Measurements from ENCODE around the gene NEUROD1. TPM values are rescaled to one million over a fixed set of nuclear protein-coding genes. Genes with fewer than 3 reads are reported as not detected.
"Not testable (repeated sequence)": the region's sequence is repeated elsewhere in the genome, so short reads cannot be mapped to it uniquely, and the experiment has no call there.

The NEUROD1 gene
- total RNA-seq = not detected in 2 replicates

DNA sequence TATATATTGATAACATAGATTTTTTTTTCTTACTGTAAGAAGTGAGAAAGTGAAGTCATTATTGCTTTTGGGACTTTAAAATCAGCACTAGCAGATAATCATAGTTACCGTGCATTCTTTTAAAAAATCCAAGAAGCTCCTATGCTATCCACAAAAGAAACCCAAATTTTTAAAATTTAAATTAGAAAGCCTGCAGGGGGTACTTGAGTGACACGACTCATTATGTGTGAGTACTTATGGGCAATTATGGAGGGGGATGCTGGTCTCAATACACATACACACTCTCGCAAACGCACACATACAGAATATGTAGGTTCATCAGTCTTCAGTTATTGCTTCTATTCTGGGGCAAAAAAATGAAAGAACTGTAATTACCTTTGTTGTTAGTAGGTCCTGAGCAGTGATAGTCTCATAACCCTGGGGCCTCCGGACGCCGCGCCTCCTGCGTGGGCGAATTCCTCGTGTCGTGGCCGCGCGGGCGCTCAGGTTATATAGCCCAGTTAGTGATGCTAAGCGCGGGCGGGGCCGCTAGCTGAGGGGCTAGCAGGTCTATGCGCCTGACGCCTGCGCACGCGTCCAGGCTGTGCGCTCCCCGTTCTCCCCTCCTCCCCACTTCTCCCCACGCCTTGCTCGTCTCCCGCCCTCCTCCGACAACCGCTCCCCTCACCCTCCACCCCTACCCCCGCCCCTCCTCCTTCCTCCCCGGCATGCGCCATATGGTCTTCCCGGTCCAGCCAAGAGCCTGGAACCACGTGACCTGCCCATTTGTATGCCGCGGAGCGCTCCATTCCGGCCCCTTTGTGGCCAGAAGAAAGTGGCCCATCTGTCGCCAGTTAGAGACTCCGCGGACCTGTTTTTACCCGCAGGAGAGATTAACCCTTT lies at the start of gene NEUROD1:
NEUROD1 (minus strand) TSS at position 463 of the 882 bp plus-strand sequence. CDS start 1,657 bp downstream, outside the sequence.
- TF ChIP-seq, protein P1, sequence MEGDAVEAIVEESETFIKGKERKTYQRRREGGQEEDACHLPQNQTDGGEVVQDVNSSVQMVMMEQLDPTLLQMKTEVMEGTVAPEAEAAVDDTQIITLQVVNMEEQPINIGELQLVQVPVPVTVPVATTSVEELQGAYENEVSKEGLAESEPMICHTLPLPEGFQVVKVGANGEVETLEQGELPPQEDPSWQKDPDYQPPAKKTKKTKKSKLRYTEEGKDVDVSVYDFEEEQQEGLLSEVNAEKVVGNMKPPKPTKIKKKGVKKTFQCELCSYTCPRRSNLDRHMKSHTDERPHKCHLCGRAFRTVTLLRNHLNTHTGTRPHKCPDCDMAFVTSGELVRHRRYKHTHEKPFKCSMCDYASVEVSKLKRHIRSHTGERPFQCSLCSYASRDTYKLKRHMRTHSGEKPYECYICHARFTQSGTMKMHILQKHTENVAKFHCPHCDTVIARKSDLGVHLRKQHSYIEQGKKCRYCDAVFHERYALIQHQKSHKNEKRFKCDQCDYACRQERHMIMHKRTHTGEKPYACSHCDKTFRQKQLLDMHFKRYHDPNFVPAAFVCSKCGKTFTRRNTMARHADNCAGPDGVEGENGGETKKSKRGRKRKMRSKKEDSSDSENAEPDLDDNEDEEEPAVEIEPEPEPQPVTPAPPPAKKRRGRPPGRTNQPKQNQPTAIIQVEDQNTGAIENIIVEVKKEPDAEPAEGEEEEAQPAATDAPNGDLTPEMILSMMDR (IDR thresholded peaks at IDR 0.05) = no peak
- H3K36me3 Mint-ChIP-seq (ENCODE audit: low read depth) = no peaks in the 10 kb centered on the region
- peaks cover 4% of the 10 kb centered on the region for H3K9me3 Mint-ChIP-seq
- ATAC-seq (ENCODE audit: low read depth) (peak; percentile 33), DNase-seq (no peak)
- H3K4me3 Mint-ChIP-seq = peak within 1 kb of the TSS; percentile 63
- no peak within 1 kb of the TSS for H3K27ac Mint-ChIP-seq
- H3K4me1 Mint-ChIP-seq = peaks cover 50% of the 10 kb centered on the region
- H3K27me3 Mint-ChIP-seq = peaks cover 71% of the 10 kb centered on the region
- POLR2A ChIA-PET = interaction anchor here (0.6 kb wide), 1 partner anchor 207 kb away, joined by 3 read pairs; no protein-coding TSS in a partner anchor
- CTCF ChIA-PET = no interaction called here
- intact Hi-C loops (cut with micrococcal nuclease) = loop anchor here (5.0 to 10.0 kb wide), 3 partner anchors 212 to 1355 kb away; partner anchors contain the start of genes ITPRID2 and NCKAP1

DNA sequence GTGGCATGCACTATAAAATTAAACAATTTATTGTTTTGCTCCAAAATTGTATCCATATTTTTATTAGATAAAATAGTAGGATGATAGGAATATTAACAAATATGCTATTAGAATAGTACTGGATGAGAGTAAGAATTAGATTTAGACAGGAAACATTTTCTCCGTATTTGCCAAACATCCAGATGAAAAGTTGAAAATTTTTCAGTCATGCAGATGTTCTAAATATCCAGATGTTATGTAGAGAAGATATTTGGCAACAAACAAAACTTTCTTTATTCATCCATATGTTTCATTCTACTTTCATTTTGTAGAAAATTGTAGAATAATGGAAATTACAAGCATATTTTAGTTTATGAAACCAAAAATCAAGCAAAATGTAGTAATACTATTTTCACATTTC lies 45.2 kb upstream of the NEUROD1 start:
- H3K27ac Mint-ChIP-seq = no peak overlapping the region
- intact Hi-C loops (cut with micrococcal nuclease) = no loop called here
- TF ChIP-seq, protein P1 (IDR thresholded peaks at IDR 0.05) = no peak
- H3K4me1 Mint-ChIP-seq = no peaks in the 10 kb centered on the region
- ATAC-seq (ENCODE audit: low read depth) = no peak
- peaks cover 8% of the 10 kb centered on the region for H3K27me3 Mint-ChIP-seq
- DNase-seq = no peak
- H3K9me3 Mint-ChIP-seq = no peaks in the 10 kb centered on the region
- H3K4me3 Mint-ChIP-seq = no peak overlapping the region
- H3K36me3 Mint-ChIP-seq (ENCODE audit: low read depth) = no peaks in the 10 kb centered on the region
- ChIA-PET CTCF (interaction anchor here (1.0 kb wide), 1 partner anchor 10 kb away, joined by 3 read pairs; no protein-coding TSS in a partner anchor), POLR2A (no interaction called here)

GRCh38 chr2:181724662-181725061 lies 44.3 kb upstream of the NEUROD1 start:
- no peak overlapping the region for H3K4me3 Mint-ChIP-seq
- ChIA-PET POLR2A (no interaction called here), CTCF (no interaction called here)
- H3K9me3 Mint-ChIP-seq = no peaks in the 10 kb centered on the region
- TF ChIP-seq, protein P1 (IDR thresholded peaks at IDR 0.05) = no peak
- no peak for DNase-seq
- ATAC-seq (ENCODE audit: low read depth) = no peak
- H3K36me3 Mint-ChIP-seq (ENCODE audit: low read depth) = no peaks in the 10 kb centered on the region
- H3K27ac Mint-ChIP-seq = no peak overlapping the region
- intact Hi-C loops (cut with micrococcal nuclease) = no loop called here
- H3K4me1 Mint-ChIP-seq = no peaks in the 10 kb centered on the region
- H3K27me3 Mint-ChIP-seq = peaks cover 8% of the 10 kb centered on the region

DNA sequence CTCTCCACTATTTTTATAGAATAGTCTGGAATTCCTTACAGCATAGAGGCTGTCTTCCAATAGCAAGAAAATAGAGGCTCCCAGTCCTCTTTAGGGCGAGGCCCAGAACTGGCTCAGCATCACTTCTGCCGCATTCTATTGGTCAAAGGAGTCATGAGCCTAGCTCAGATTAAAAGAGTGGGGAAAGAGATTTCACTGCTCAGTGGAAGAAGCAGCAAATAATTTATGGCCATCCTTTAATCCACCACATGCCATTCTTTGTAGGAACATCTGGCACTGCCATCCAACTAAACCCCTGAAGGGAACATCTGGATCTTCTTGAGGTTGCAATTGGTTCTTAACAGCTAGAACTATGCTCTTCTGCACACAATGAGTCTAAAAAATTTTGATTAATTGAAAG lies 43.4 kb upstream of the NEUROD1 start:
- intact Hi-C loops (cut with micrococcal nuclease) = no loop called here
- Mint-ChIP-seq H3K27me3 (peaks cover 8% of the 10 kb centered on the region), H3K9me3 (no peaks in the 10 kb centered on the region), H3K4me1 (no peaks in the 10 kb centered on the region), H3K27ac (no peak overlapping the region), H3K36me3 (ENCODE audit: low read depth) (no peaks in the 10 kb centered on the region), H3K4me3 (no peak overlapping the region)
- no peak for DNase-seq
- TF ChIP-seq, protein P1 (IDR thresholded peaks at IDR 0.05) = no peak
- no peak for ATAC-seq (ENCODE audit: low read depth)
- ChIA-PET CTCF (interaction anchor here (1.0 kb wide), 1 partner anchor 9 kb away, joined by 5 read pairs; no protein-coding TSS in a partner anchor), POLR2A (no interaction called here)

GRCh38 chr2:181715033-181715630 lies 34.8 kb upstream of the NEUROD1 start:
- ChIA-PET POLR2A (interaction anchor here (1.1 kb wide), 1 partner anchor 258 kb away, joined by 3 read pairs; no protein-coding TSS in a partner anchor), CTCF (interaction anchor here (0.6 to 6.4 kb wide), 37 partner anchors 8 to 1591 kb away, joined by 3 to 82 read pairs (median 4); partner anchors contain the start of gene ITPRID2)
- H3K9me3 Mint-ChIP-seq = no peaks in the 10 kb centered on the region
- TF ChIP-seq, protein P1 (IDR thresholded peaks at IDR 0.05) = no peak
- intact Hi-C loops (cut with micrococcal nuclease) = loop anchor here (1.0 to 5.0 kb wide), 6 partner anchors 144 to 1590 kb away; no protein-coding TSS in a partner anchor
- peak; percentile 71 for ATAC-seq (ENCODE audit: low read depth)
- H3K36me3 Mint-ChIP-seq (ENCODE audit: low read depth) = no peaks in the 10 kb centered on the region
- H3K27ac Mint-ChIP-seq = no peak overlapping the region
- H3K4me1 Mint-ChIP-seq = no peaks in the 10 kb centered on the region
- peak; percentile 26 for DNase-seq
- H3K27me3 Mint-ChIP-seq = no peaks in the 10 kb centered on the region
- no peak overlapping the region for H3K4me3 Mint-ChIP-seq

DNA sequence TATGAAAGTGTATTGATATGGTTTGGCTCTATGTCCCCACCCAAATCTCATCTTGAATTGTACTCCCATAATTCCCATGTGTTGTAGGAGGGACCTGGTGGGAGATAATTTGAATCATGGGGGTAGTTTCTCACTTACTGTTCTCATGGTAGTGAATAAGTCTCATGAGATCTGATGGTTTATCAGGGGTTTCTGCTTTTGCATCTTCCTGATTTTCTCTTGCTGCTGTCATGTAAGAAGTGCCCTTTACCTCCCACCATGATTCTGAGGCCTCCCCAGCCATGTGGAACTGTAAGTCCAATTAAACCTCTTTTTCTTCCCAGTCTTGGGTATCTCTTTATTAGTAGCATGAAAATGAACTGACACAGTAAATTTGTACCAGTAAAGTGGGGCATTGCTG lies 30.7 kb upstream of the NEUROD1 start:
- H3K27ac Mint-ChIP-seq; POLR2A ChIA-PET; H3K4me3 Mint-ChIP-seq; ATAC-seq (ENCODE audit: low read depth); H3K36me3 Mint-ChIP-seq (ENCODE audit: low read depth); H3K27me3 Mint-ChIP-seq; H3K9me3 Mint-ChIP-seq; H3K4me1 Mint-ChIP-seq; DNase-seq: not testable (repeated sequence)
- CTCF ChIA-PET = interaction anchor here (1.2 kb wide), 1 partner anchor 606 kb away, joined by 3 read pairs; no protein-coding TSS in a partner anchor
- intact Hi-C loops (cut with micrococcal nuclease) = loop anchor here (5.0 kb wide), 1 partner anchor 1464 kb away; no protein-coding TSS in a partner anchor

- CTCF ChIA-PET; H3K27me3 Mint-ChIP-seq; H3K4me3 Mint-ChIP-seq; POLR2A ChIA-PET; H3K27ac Mint-ChIP-seq; DNase-seq; H3K4me1 Mint-ChIP-seq; ATAC-seq (ENCODE audit: low read depth); intact Hi-C loops (cut with micrococcal nuclease); H3K36me3 Mint-ChIP-seq (ENCODE audit: low read depth); H3K9me3 Mint-ChIP-seq: not testable (repeated sequence)
Observed at GRCh38 chr2:181702519-181702918, 22.2 kb upstream of the NEUROD1 start.
